ENCODE results near the gene SERP1. TPM values are rescaled to one million over a fixed set of nuclear protein-coding genes. Genes with fewer than 3 reads are reported as not detected.

SERP1 gene
- total and polyA plus RNA-seq, 3 donors from 2014 or later: 71.6 to 219 (median 206) TPM

DNA sequence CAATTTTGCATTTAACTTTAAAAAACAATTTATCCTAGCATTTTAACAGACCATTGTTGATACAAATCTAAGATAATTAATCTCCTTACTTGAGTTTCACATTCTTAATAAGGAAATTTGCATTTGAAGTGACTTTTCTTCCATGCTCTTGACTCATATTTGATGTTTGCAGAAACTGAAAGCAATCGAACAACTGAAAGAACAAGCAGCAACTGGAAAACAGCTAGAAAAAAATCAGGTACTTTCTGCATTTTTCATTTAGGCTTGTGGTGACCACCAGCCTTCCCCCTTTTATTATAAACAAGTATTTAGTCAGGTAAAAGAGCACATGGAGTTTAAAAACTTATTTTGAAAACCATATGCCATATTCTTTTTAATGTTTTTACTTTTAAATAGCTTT, 36.7 kb upstream of the SERP1 start:
- no peak for DNase-seq
- Histone ChIP-seq H3K36me3 (ENCODE audit: low read depth, missing control alignments) (no peaks in the 10 kb centered on the region), H3K27me3 (no peaks in the 10 kb centered on the region), H3K4me1 (no peaks in the 10 kb centered on the region), H3K27ac (no peak overlapping the region), H3K4me3 (no peak overlapping the region), H3K9me3 (no peaks in the 10 kb centered on the region)
- intact Hi-C loops (cut with DNase I; ENCODE audit: low total_unique reads): no loop called here
- 83 to 92% methylated on average over 1 of the region's 1 CpG for WGBS, 2 donors
- TF ChIP-seq POLR2A (IDR thresholded peaks at IDR 0.05): no peak
- TF ChIP-seq, protein P1, sequence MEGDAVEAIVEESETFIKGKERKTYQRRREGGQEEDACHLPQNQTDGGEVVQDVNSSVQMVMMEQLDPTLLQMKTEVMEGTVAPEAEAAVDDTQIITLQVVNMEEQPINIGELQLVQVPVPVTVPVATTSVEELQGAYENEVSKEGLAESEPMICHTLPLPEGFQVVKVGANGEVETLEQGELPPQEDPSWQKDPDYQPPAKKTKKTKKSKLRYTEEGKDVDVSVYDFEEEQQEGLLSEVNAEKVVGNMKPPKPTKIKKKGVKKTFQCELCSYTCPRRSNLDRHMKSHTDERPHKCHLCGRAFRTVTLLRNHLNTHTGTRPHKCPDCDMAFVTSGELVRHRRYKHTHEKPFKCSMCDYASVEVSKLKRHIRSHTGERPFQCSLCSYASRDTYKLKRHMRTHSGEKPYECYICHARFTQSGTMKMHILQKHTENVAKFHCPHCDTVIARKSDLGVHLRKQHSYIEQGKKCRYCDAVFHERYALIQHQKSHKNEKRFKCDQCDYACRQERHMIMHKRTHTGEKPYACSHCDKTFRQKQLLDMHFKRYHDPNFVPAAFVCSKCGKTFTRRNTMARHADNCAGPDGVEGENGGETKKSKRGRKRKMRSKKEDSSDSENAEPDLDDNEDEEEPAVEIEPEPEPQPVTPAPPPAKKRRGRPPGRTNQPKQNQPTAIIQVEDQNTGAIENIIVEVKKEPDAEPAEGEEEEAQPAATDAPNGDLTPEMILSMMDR (IDR thresholded peaks at IDR 0.05): no peak

DNA sequence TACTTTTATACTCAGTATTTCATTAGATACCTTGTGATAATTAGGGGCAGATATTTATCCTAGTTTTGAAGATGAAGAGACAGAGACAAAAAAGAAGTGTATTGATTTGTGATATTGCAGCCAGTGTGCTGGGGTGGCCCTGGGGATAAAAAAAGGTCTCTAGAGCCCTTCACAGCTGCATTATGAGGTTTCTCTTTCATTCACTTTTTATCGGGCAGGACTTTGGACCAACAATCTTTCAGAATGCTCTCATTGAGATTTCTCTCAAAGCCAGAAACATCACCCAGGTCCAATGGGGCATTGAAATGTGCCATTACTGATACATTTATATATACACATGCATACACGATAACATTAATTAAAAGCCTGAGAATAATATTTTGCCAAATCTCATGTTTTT, 36.3 kb upstream of the SERP1 start:
- DNase-seq: no peak
- Histone ChIP-seq H3K36me3 (ENCODE audit: low read depth, missing control alignments) (no peaks in the 10 kb centered on the region), H3K27ac (no peak overlapping the region), H3K27me3 (no peaks in the 10 kb centered on the region), H3K4me3 (no peak overlapping the region), H3K9me3 (no peaks in the 10 kb centered on the region), H3K4me1 (no peaks in the 10 kb centered on the region)
- intact Hi-C loops (cut with DNase I; ENCODE audit: low total_unique reads): no loop called here
- 85 to 90% methylated on average over 2 of the region's 2 CpGs for WGBS, 2 donors
- TF ChIP-seq POLR2A (IDR thresholded peaks at IDR 0.05): no peak
- TF ChIP-seq, protein P1 (IDR thresholded peaks at IDR 0.05): no peak

DNA sequence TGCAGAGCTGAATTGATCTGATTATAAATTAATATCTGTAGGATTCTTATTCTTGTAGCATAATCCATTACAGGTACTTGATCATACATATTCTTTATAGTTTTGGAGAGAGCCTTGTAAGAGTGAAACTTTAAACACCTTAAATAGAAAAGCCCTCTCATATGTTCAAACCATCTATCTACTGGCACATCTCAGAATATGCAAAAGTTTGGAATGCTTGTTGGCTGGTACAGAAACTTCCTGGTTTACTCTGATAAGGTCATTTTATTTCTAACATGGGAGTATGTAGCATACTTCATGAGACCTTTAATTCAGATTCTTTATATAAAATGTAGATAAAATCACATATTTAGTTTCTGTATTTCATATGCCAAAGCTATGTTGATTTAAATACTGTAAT, 34.9 kb upstream of the SERP1 start:
- no peaks in the 10 kb centered on the region for H3K9me3 ChIP-seq
- no peaks in the 10 kb centered on the region for H3K4me1 ChIP-seq
- no peak for DNase-seq
- H3K4me3 ChIP-seq: no peak overlapping the region
- H3K36me3 ChIP-seq (ENCODE audit: low read depth, missing control alignments): no peaks in the 10 kb centered on the region
- TF ChIP-seq, protein P1 (IDR thresholded peaks at IDR 0.05): no peak
- no peak for TF ChIP-seq POLR2A (IDR thresholded peaks at IDR 0.05)
- H3K27me3 ChIP-seq: no peaks in the 10 kb centered on the region
- no peak overlapping the region for H3K27ac ChIP-seq
- intact Hi-C loops (cut with DNase I; ENCODE audit: low total_unique reads): no loop called here

DNA sequence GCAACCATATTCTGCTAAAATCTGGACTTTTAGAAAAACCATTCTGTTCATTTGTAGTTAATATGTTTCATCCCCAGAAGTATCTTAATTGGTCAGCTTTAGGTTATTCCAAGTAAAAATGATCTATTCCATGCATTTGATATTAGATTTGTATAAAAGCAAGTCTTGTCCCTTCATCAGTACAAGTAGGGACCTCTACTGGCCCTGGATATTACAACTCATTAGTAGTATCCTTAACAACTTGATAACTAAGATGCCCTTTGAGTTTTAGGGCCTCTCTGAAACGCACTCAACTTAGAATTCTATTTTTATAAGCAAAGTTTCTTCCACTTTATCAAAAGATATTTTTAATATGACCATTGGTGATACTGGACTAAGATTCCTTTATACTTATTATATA, 31.6 kb upstream of the SERP1 start:
- H3K9me3 ChIP-seq: no peaks in the 10 kb centered on the region
- H3K27ac ChIP-seq: no peak overlapping the region
- no peak overlapping the region for H3K4me3 ChIP-seq
- TF ChIP-seq POLR2A (IDR thresholded peaks at IDR 0.05): no peak
- TF ChIP-seq, protein P1 (IDR thresholded peaks at IDR 0.05): no peak
- 65 to 66% methylated on average over 1 of the region's 1 CpG for WGBS, 2 donors
- H3K4me1 ChIP-seq: no peaks in the 10 kb centered on the region
- intact Hi-C loops (cut with DNase I; ENCODE audit: low total_unique reads): no loop called here
- no peaks in the 10 kb centered on the region for H3K27me3 ChIP-seq
- DNase-seq: no peak
- no peaks in the 10 kb centered on the region for H3K36me3 ChIP-seq (ENCODE audit: low read depth, missing control alignments)

DNA sequence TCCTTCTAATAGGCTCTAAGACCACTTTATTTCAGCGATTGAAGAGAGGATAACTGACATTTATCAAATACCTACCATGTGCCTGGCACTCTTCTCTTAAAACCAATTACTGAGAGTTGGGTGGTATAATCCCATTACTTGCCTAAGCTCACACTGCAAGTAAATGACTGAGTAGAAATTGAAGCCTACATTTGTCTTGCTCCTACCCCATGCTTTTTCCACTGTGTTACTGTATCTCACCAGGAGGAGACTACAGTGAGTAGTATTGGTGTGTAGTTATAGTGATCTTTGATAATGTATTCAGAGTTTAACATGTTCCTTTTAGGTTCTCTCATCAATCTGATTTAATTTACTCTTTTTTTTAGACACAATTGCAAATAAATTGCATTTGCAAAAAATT, 21.0 kb upstream of the SERP1 start:
- H3K9me3 ChIP-seq: no peaks in the 10 kb centered on the region
- no peak for DNase-seq
- 67 to 91% methylated on average over 1 of the region's 1 CpG for WGBS, 2 donors
- intact Hi-C loops (cut with DNase I; ENCODE audit: low total_unique reads): no loop called here
- no peaks in the 10 kb centered on the region for H3K4me1 ChIP-seq
- H3K27me3 ChIP-seq: no peaks in the 10 kb centered on the region
- H3K36me3 ChIP-seq (ENCODE audit: low read depth, missing control alignments): no peaks in the 10 kb centered on the region
- TF ChIP-seq POLR2A (IDR thresholded peaks at IDR 0.05): no peak
- TF ChIP-seq, protein P1 (IDR thresholded peaks at IDR 0.05): no peak
- H3K4me3 ChIP-seq: no peak overlapping the region
- no peak overlapping the region for H3K27ac ChIP-seq
